Urinary bladder (tissue), 4 donors: ENCODE data around the gene CHD9NB. TPM values are rescaled to one million over a fixed set of nuclear protein-coding genes. Genes with fewer than 3 reads are reported as not detected.

ENCODE experiments used
- DNase-seq: peaks from one replicate; pipeline ENCODE4 v3.0.0-alpha.2; 2015; ENCODE audit errors: extremely low spot score
- H3K27ac ChIP-seq: one replicate; pipeline ENCODE4 v1.5.1; 2013; ENCODE audit warnings: low read depth, mild to moderate bottlenecking, moderate library complexity
- H3K36me3 ChIP-seq: one replicate; pipeline ENCODE4 v1.6.1; 2013; ENCODE audit warnings: mild to moderate bottlenecking, moderate library complexity; ENCODE audit not compliant: insufficient read depth
- H3K4me1 ChIP-seq: one replicate; pipeline ENCODE4 v1.6.1; 2013; ENCODE audit warnings: mild to moderate bottlenecking, moderate library complexity; ENCODE audit not compliant: insufficient read depth
- H3K4me3 ChIP-seq: one replicate; pipeline ENCODE4 v1.5.1; 2013; ENCODE audit warnings: low read depth, low read length
- WGBS: extraction: QIAGEN DNeasy Blood & Tissue Kit; methylation state at CpG from one replicate; pipeline ENCODE4 v1.1.7; 2013; 5-methylcytosine and 5-hydroxymethylcytosine counted together
- polyA plus RNA-seq: library from polyadenylated mRNA; stranded (reverse); fragments of 200-250 nt; gene quantifications from one replicate; pipeline ENCODE4 v1.2.3, GENCODE V29; 2013
- total RNA-seq: library from RNA; depleted of rRNA; stranded (reverse); fragments of >200 nt; gene quantifications from one replicate; pipeline ENCODE4 v1.2.3, GENCODE V29; 2014
- donor health status: healthy with polysubstance abuse.
- donor health status: healthy.

CHD9NB gene
- total and polyA plus RNA-seq, 2 donors: 1.4 to 3.4 TPM

DNA sequence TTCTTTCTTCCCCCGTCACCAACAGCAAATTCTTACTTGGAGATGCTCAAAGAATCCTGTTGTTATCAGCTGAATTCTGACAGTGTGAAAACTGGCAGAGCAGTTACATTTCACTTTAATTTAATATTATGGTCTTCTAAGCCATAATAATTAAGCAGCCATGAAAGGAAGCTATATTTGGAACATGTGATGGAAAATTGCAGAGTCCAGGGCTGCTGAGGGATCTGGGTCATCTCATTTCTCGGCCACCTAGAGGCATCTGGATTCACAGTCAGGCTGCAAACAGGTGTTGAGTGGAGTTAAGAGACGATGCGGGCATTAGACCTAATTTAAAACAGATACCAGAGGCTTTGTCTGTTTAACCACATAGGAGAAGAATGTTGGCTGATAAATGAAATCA is 38.4 kb downstream of the CHD9NB start:
- Histone ChIP-seq H3K4me1 (no peaks in the 10 kb centered on the region), H3K36me3 (no peaks in the 10 kb centered on the region), H3K27ac (no peak overlapping the region), H3K4me3 (no peak overlapping the region)
- WGBS: 28% methylated on average over 4 of the region's 4 CpGs
- no peak for DNase-seq

DNA sequence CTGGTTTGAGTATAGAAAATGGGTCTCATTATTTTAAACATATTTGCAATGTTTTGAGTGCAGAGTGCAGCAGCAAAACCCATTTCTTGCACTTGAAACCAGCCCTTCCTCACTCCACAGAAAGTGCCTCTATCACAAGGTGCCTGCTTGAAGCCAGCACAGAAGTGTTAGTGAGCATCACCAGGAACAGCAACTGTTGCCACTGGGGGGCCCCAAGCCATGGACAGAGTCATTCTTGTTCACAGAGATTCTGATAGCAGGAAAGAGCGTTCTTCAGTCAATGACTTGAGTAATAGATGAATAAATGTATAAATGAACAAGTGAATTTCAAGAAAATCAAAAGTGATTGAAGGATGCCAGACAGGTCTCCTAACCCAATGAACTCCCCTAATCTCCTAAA is 45.6 kb downstream of the CHD9NB start:
- Histone ChIP-seq H3K27ac (no peak overlapping the region), H3K4me1 (no peaks in the 10 kb centered on the region), H3K36me3 (no peaks in the 10 kb centered on the region), H3K4me3 (no peak overlapping the region)
- 83% methylated on average over 1 of the region's 1 CpG for WGBS
- DNase-seq: no peak

GRCh38 chr16:52997922-52998321 is 54.8 kb downstream of the CHD9NB start:
- DNase-seq: no peak
- WGBS: 82% methylated on average over 1 of the region's 1 CpG

GRCh38 chr16:52994942-52995341 is 57.8 kb downstream of the CHD9NB start:
- Histone ChIP-seq H3K4me1 (no peaks in the 10 kb centered on the region), H3K27ac (no peak overlapping the region), H3K36me3 (no peaks in the 10 kb centered on the region), H3K4me3 (no peak overlapping the region)
- DNase-seq: no peak
- 85% methylated on average over 5 of the region's 5 CpGs for WGBS

More at GRCh38 chr16:52997922-52998321, 54.8 kb downstream of the CHD9NB start:
- Histone ChIP-seq H3K4me1 (no peaks in the 10 kb centered on the region), H3K27ac (no peak overlapping the region), H3K36me3 (no peaks in the 10 kb centered on the region), H3K4me3 (no peak overlapping the region)

DNA sequence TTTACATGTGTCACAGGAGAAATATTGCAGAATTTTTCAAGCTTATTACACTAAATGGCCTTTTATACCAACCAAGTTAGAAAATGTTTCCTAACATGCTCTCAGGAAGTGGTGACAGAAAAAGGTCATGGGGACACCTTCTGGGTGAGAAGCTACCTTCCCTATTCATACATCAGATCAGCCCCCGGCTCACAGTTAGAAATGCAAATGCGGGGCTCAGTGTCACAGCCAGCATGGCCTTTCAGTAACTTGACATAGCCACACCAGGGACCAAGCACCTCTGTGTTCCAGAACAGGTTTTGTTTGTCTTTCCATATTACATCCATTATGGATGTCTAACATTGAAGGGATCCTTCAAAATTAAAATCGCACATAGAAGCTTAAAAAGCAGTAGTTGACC is 59.5 kb downstream of the CHD9NB start:
- H3K4me1 ChIP-seq: no peaks in the 10 kb centered on the region
- no peak overlapping the region for H3K4me3 ChIP-seq
- 68% methylated on average over 3 of the region's 3 CpGs for WGBS
- no peaks in the 10 kb centered on the region for H3K36me3 ChIP-seq
- H3K27ac ChIP-seq: no peak overlapping the region
- DNase-seq: no peak

- no peaks in the 10 kb centered on the region for H3K4me1 ChIP-seq
- H3K4me3 ChIP-seq: no peak overlapping the region
- WGBS: 97% methylated on average over 1 of the region's 1 CpG
- H3K27ac ChIP-seq: no peak overlapping the region
- no peaks in the 10 kb centered on the region for H3K36me3 ChIP-seq
- DNase-seq: no peak
These were observed 61.1 kb downstream of the CHD9NB start for GRCh38 chr16:52991572-52991971.

Other genes starting within 250 kb of the CHD9NB start
- gene CHD9, start 2.1 kb upstream of the CHD9NB start, total RNA-seq: 221 TPM
- gene CHD9, start 2.1 kb upstream of the CHD9NB start, polyA plus RNA-seq: 16.8 TPM